GM21528 (cell line): Measurements from ENCODE around the gene WNT7B.

ENCODE experiments used
- ATAC-seq: cut with Tn5 transposase; IDR thresholded peaks from one replicate; pipeline ENCODE4 v1.9.1; 2021; ENCODE audit warnings: mild to moderate bottlenecking, moderate library complexity; ENCODE audit not compliant: unreplicated experiment, low FRiP score

WNT7B gene

DNA sequence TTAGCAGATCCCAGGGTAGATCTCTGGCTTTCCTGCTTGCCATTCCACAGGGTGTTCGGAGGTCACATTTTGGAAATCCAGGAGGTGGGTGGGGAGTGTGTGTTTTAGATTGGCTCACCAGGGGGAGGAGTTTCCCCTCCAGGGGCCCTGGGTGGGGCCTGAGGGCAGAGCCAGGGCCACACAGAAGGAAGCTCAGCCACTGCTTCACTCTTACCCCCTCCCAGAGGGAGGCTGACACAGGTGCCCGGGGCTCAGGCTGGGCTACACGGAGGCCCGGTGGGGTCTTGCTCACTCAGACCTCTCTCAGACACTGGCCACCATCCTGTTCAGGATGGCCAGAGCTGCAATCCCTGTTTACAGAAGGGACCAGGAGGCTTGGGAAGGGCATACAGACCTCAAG lies 2.5 kb downstream of the WNT7B start:
- no peak for ATAC-seq

DNA sequence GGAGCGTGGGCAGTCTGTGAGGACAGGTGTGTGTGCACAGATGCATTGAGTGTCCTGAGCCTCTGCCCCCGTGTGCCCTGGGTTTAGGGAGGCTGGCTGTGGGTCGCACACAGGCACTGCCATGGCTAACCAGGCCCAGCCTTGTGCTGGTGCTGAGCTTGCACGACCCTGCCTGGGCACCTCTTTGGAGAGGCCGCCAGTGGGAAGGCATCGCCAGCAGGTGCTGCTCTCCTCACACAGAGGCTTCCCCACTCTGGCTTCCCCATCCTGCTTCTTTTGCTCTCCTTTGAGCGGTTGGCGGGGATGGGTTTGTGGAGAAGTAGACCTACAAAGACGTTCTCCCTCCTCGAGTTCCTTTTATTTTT lies 4.1 kb downstream of the WNT7B start:
- ATAC-seq = no peak

GRCh38 chr22:45972091-45972888 lies 4.7 kb downstream of the WNT7B start:
- ATAC-seq = no peak

GRCh38 chr22:45971408-45972028 lies 5.4 kb downstream of the WNT7B start:
- ATAC-seq = no peak

- ATAC-seq = no peak
Observed at GRCh38 chr22:45970705-45971407, 6.1 kb downstream of the WNT7B start.

DNA sequence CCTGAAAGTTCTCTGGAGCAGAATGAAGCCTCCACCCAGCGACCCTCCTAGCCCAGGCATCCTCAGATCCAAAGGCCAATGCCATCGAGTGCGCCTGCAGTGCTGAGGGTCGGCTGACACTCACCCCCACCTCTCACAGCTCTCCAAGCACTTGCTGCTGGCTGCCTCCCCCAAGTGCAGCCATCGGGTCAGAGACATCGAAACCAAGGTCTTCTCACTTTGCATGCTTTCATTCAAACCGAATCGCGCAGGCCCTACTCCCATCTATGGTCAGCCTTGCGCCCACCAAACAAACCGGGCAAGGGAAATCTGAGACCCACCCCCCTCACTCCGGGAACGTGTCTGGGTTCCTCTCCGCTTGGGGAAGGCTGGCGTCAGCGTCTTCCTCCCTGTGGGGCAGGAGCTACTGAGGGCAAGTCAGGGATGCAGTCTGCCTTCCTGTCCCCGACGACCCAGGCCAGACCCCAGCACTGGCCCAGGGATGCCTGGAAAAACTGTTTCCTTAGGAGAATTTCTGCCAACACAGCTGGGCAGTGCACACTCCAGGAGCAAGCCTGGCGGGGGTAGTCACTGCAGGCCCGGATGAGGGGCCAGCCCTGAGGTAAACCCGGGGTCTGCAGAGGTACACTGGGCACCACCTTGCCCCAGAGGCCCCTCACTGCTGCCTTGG lies 7.0 kb downstream of the WNT7B start:
- no peak for ATAC-seq

- ATAC-seq = no peak
Observed at GRCh38 chr22:45969414-45969799, 7.6 kb downstream of the WNT7B start.

DNA sequence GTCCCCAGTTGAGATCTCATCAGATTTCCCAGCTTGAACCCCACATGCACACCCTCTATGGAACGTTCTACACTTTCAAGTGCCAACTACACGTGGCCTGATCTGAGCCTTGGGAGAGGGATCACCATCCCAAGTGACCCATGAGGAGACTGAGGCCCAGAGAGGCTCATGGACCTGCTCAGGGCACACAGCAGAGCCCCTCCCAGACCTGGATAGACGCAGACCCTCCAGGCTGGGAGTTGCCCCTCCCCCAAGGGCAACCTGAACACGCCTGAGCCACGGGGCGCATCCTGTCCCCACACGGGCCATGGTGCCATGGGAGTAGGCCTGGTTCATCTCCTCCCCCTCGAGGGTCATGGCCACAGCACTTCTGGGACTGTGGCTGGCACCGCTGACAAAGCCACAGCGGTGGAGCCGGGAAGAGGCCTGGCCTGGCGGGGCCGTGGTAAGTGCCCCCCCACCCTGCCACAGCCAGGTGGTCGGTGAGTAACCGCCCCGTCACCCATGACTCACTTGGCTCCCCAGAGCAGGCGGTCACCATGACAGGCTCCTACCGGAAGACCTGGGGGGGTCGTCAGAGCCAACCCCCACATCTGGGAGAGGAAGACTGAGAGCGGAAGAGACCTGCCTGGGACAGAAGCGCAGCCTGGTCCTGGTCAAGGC lies 8.1 kb downstream of the WNT7B start:
- ATAC-seq = no peak

GRCh38 chr22:45968003-45968650 lies 8.8 kb downstream of the WNT7B start:
- no peak for ATAC-seq

DNA sequence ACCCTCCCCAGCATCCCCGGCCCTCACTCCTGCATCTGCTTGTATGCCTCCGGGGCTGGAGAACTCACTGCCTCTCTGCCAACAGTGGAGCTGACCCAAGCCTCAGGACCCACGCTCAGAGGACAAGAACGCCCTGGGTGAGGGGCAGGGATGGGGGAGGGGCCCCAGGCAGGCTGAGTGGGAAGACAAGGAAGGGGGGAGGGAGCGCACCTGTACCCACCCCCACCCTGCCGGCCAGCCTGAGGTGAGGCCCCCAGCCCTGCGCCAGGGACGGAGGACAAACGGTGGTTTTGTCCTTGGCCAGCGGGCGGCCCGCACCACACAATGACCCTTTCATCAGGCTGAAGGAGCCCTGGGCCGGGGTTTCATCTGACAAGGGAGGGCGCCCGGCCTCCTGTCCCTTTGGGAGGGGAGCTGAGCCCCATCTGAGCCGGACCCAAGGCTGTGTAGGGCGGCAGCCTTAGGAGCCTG lies 10.0 kb downstream of the WNT7B start:
- no peak for ATAC-seq

DNA sequence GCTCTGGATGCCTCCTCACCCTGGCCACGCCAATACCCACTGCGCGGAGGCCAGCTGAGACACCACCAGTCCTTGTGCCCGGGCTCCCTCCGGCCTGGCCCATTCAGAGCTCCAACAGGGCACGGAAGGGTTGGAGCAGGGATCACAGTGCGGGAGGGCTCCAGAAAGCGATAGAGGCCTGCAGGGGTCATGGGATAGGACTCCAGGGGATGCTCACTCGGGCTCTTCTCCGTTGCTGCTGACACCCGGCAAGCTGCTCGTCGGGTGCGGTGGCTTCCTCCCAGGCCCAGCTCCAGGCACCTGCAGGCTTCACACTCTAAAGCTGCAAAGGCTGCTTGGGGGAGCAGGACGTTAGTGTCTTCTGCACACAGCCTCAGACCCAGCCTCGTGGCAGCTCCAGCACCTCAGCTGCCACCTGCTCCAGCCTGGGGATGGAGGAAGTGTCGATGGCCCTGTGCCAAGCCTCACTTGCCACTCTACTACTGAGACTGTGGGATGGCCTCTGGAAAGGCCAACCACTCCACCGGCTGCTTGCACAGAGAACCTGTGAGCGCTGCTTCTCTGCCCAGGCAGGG lies 10.6 kb downstream of the WNT7B start:
- ATAC-seq = no peak

GRCh38 chr22:45965563-45965962 lies 11.4 kb downstream of the WNT7B start:
- no peak for ATAC-seq

- no peak for ATAC-seq
Observed at GRCh38 chr22:45964926-45965527, 11.9 kb downstream of the WNT7B start.

DNA sequence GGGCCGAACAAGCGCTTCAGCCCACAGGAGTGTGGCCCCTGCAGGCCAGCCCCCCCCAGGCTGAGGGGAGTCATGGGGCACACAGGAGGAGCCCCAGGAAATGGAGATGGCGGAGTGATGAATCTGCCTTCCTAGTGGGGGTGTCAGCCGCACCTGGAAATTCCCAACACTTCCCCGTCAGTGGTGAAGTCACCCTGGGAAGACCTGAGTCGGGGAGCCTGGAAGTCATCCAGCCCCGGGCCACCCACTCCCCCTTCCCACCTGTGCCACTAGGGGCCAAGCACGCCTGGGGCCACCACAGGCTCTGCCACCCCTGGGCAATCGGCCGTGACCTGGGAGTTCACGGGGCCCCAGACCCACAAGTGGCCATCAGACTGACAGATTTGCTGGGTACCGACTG lies 12.6 kb downstream of the WNT7B start:
- no peak for ATAC-seq

GRCh38 chr22:45963821-45964220 lies 13.1 kb downstream of the WNT7B start:
- ATAC-seq = no peak

DNA sequence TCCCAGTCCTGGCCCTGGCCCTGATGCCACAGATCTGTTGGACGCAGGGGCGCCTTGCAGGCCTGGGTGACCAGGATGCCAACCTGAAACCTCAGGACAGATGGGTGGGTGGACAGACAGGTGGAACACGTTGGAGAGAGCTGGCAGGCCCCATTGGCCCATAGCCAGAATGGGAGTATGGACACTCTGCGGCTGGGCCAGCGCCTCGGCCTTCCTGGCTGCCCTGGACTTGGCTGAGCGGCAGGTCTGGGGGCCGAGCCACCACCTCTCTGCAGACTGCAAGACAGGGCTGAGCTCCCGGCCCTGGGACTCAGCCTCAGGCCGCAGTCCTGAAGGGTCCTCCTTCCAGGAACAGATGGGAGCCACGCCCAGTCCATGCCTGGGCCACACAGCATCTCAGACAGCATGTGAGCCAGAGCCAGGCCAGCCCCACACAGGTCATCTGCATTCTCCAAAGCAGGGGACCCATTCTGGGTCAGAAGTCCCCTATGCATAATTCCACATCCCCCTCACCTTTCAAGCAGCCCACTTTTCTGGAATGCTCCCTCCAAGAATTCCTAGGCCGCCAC lies 14.1 kb downstream of the WNT7B start:
- ATAC-seq = no peak

DNA sequence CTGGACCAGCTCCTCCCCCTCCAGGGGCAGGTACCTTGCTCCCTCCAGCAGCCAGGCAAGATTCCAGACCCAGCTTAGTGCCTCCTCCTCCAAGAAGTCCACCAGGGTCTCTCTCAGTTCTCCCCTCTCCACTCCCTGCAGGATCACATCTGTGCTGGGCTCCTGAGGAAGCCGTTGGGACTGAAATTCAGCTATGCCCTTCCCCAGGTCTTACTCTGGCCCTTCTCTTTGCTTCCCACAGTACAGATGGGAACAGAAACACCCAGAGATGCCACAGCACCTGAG lies 14.6 kb downstream of the WNT7B start:
- ATAC-seq = no peak

DNA sequence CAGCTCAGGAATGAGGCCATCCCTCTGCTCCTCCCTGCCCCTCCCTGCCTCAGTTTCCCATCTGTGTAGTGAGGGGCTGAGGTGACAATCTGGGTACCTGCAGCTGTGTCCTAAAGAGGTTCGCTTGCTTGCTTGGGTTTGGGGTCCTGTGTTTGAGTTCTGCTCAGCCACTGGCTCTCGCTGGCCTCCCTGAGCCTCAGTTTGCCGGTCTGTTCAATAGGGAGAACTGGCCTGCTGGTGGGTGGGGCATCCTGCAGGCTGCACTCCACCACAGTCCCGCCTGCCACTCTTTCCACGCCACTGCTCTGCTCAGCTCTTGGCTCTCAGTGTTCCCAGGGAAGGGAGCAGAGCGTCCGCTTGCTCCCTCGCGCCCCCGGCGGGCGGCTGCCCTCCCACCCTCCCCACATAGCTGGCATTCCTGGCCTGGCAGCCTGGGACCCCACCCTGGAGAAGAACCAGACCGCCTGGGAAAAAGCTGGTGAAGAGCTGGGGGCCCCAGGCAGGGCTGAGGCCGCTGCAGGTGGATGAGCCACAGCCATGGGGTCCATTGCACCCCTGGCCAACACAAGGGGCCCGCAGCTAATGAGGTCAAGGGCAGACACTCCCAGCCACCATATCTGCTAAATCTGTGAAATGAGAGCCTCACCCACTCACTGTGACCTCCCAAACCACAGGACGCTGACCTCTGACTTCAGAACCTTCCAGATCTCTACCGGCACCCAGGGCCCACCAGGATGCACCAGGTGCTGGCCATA lies 15.1 kb downstream of the WNT7B start:
- ATAC-seq = no peak
